Right atrium auricular region (tissue), 2 donors: ENCODE results near the gene THAP2. TPM values are rescaled to one million over a fixed set of nuclear protein-coding genes. Genes with fewer than 3 reads are reported as not detected.
"Not testable (repeated sequence)": the region's sequence is repeated elsewhere in the genome, so short reads cannot be mapped to it uniquely, and the experiment has no call there.

Experiments
- DNase-seq: peaks from one replicate; pipeline ENCODE4 v3.0.0-alpha.2; 2019; ENCODE audit warnings: low spot score
- H3K27ac ChIP-seq, 2 donors: fragments of 200-600 bp; sonication (generic); 1 replicate in 1 of 2; 2 replicates in 1 of 2; pipeline ENCODE4 v1.5.1; 2016 to 2019
- H3K27me3 ChIP-seq, 2 donors: fragments of 200-600 bp; sonication (generic); one replicate each; pipeline versions ENCODE4 v1.5.1 to v1.6.0; 2017 to 2019
- H3K36me3 ChIP-seq: fragments of 200-600 bp; sonication (generic); one replicate; pipeline ENCODE4 v1.5.1; 2016
- H3K4me1 ChIP-seq, 2 donors: fragments of 200-600 bp; sonication (generic); one replicate each; pipeline versions ENCODE4 v1.5.1 to v1.6.0; 2017 to 2019
- H3K4me3 ChIP-seq, 2 donors: fragments of 200-600 bp; sonication (generic); 1 replicate in 1 of 2; 2 replicates in 1 of 2; pipeline ENCODE4 v1.5.1; 2017 to 2019; ENCODE audit warnings: mild to moderate bottlenecking in 1 of 2, moderate library complexity in 1 of 2
- H3K9me3 ChIP-seq, 2 donors: fragments of 200-600 bp; sonication (generic); one replicate each; pipeline ENCODE4 v1.5.1; 2019
- CTCF ChIP-seq, 2 donors: fragments of 200-600 bp; sonication (generic); IDR thresholded peaks; one replicate each; pipeline ENCODE4 v1.5.1; 2019; ENCODE audit warnings: antibody characterized with exemption in 2 of 2
- total RNA-seq, 2 donors: library from RNA; depleted of rRNA; stranded (reverse); fragments of >200 nt; gene quantifications; one replicate each; pipeline ENCODE4 v1.1.0, GENCODE V29; 2016

The THAP2 gene
- total RNA-seq, 2 donors from 2014 or later: 2.0 to 5.2 TPM

GRCh38 chr12:71694099-71694820, 30.2 kb downstream of the THAP2 start:
- H3K36me3 ChIP-seq: peaks cover 19% of the 10 kb centered on the region
- no peak for TF ChIP-seq CTCF (IDR thresholded peaks at IDR 0.05)
- no peak for DNase-seq
- H3K4me3 ChIP-seq: no peak overlapping the region
- no peaks in the 10 kb centered on the region for H3K9me3 ChIP-seq
- peaks cover 0 to 15% of the 10 kb centered on the region in 2 donors for H3K4me1 ChIP-seq
- peak overlapping the region; percentile 66 to 70 for H3K27ac ChIP-seq
- H3K27me3 ChIP-seq: no peaks in the 10 kb centered on the region

- TF ChIP-seq CTCF (IDR thresholded peaks at IDR 0.05): no peak
- no peaks in the 10 kb centered on the region for H3K9me3 ChIP-seq
- H3K4me3 ChIP-seq: no peak overlapping the region
- DNase-seq: no peak
- peaks cover 0 to 13% of the 10 kb centered on the region in 2 donors for H3K4me1 ChIP-seq
- H3K27me3 ChIP-seq: no peaks in the 10 kb centered on the region
- H3K27ac ChIP-seq: no peak overlapping the region
- H3K36me3 ChIP-seq: peaks cover 33% of the 10 kb centered on the region
Measured at GRCh38 chr12:71695782-71696181, 31.7 kb downstream of the THAP2 start.

GRCh38 chr12:71702181-71702580, 38.1 kb downstream of the THAP2 start:
- H3K9me3 ChIP-seq, H3K27ac ChIP-seq, DNase-seq, H3K4me3 ChIP-seq, H3K4me1 ChIP-seq, H3K27me3 ChIP-seq: not testable (repeated sequence)
- peaks cover 38% of the 10 kb centered on the region for H3K36me3 ChIP-seq

- no peak for TF ChIP-seq CTCF (IDR thresholded peaks at IDR 0.05)
- no peak overlapping the region for H3K27ac ChIP-seq
- no peaks in the 10 kb centered on the region for H3K9me3 ChIP-seq
- H3K4me1 ChIP-seq: no peaks in the 10 kb centered on the region
- no peaks in the 10 kb centered on the region for H3K27me3 ChIP-seq
- peaks cover 38% of the 10 kb centered on the region for H3K36me3 ChIP-seq
- no peak for DNase-seq
- H3K4me3 ChIP-seq: no peak overlapping the region
Measured at GRCh38 chr12:71702590-71702989, 38.5 kb downstream of the THAP2 start.

GRCh38 chr12:71703206-71703605, 39.1 kb downstream of the THAP2 start:
- H3K4me1 ChIP-seq: no peaks in the 10 kb centered on the region
- peaks cover 35% of the 10 kb centered on the region for H3K36me3 ChIP-seq
- H3K4me3 ChIP-seq: no peak overlapping the region
- no peaks in the 10 kb centered on the region for H3K27me3 ChIP-seq
- no peak overlapping the region for H3K27ac ChIP-seq
- H3K9me3 ChIP-seq: no peaks in the 10 kb centered on the region
- no peak for DNase-seq
- TF ChIP-seq CTCF (IDR thresholded peaks at IDR 0.05): no peak

GRCh38 chr12:71704920-71705319, 40.8 kb downstream of the THAP2 start:
- Histone ChIP-seq H3K4me1 (no peaks in the 10 kb centered on the region), H3K27ac (no peak overlapping the region), H3K36me3 (peaks cover 18% of the 10 kb centered on the region), H3K4me3 (no peak overlapping the region), H3K9me3 (no peaks in the 10 kb centered on the region), H3K27me3 (no peaks in the 10 kb centered on the region)
- TF ChIP-seq CTCF (IDR thresholded peaks at IDR 0.05): no peak
- no peak for DNase-seq
